Psoas muscle (tissue), 8 donors: ENCODE measurements around the gene INSIG1. TPM values are rescaled to one million over a fixed set of nuclear protein-coding genes. Genes with fewer than 3 reads are reported as not detected.

Experiments used
- ATAC-seq, 4 donors: fragments of 200-7000 bp; cut with Tn5 transposase; one replicate each; pipeline ENCODE4 v1.9.1; 2020; ENCODE audit warnings: moderate library complexity in 3 of 4, mild to moderate bottlenecking in 2 of 4
- DNase-seq, 2 donors: peaks; one replicate each; pipeline ENCODE4 v3.0.0-alpha.2; 2020
- H3K27ac ChIP-seq: fragments of 200-600 bp; one replicate; pipeline ENCODE4 v1.8.0; 2022
- H3K27me3 ChIP-seq, 3 donors: fragments of 200-600 bp in 1 of 3; one replicate each; pipeline versions ENCODE4 v1.6.1 to v1.8.0; 2013 to 2022; ENCODE audit warnings: low read length in 2 of 3, mild to moderate bottlenecking in 2 of 3, moderate library complexity in 1 of 3; ENCODE audit not compliant: insufficient read depth in 3 of 3
- H3K36me3 ChIP-seq, 2 donors: fragments of 200-600 bp in 1 of 2; one replicate each; pipeline versions ENCODE4 v1.6.1 to v1.8.0; 2013 to 2022; ENCODE audit warnings: low read depth in 1 of 2, mild to moderate bottlenecking in 1 of 2, moderate library complexity in 1 of 2; ENCODE audit not compliant: insufficient read depth in 1 of 2
- H3K4me1 ChIP-seq: fragments of 200-600 bp; one replicate; pipeline ENCODE4 v1.8.0; 2022
- H3K4me3 ChIP-seq: fragments of 200-600 bp; one replicate; pipeline ENCODE4 v1.8.0; 2022; ENCODE audit warnings: mild to moderate bottlenecking
- H3K9me3 ChIP-seq: fragments of 200-600 bp; one replicate; pipeline ENCODE4 v1.8.0; 2022
- WGBS, 3 donors: extraction: QIAGEN DNeasy Blood & Tissue Kit; methylation state at CpG; one replicate each; pipeline versions ENCODE4 v1.1.6 to v1.1.7; 2013; 5-methylcytosine and 5-hydroxymethylcytosine counted together
- intact Hi-C, 2 donors: fragments of 100-400 bp; cut with DNase I; formaldehyde crosslinking; loops; one replicate each; pipeline versions ENCODE4 v1.11.0 to v1.14.2; 2022
- polyA plus RNA-seq, 3 donors: library from polyadenylated mRNA; stranded (reverse); fragments of 200-250 nt; gene quantifications; one replicate each; pipeline ENCODE4 v1.2.3, GENCODE V29; 2013
- total RNA-seq, 4 donors: library from RNA; stranded (reverse); fragmentation: NEBNext Ultra II Directional in 2 of 4; extraction: Animal tissue kit (Norgen Biotek cat#: 25700) in 2 of 4; gene quantifications; one replicate each; pipeline versions ENCODE4 v1.2.1 to v1.2.4, GENCODE V29; 2021 to 2023
- TF ChIP-seq, protein P1 (sequence below): fragments of 200-600 bp; IDR thresholded peaks from one replicate; pipeline ENCODE4 v1.8.0; 2022; ENCODE audit warnings: antibody characterized with exemption
- donor health status: healthy with polysubstance abuse.
- donor health status: DM: no; HTN: no; CAD: no; lungs with moderate emphysema.
- donor health status: Bipolar disorder and iron deficiency.
- donor health status: healthy.
- donor health status: DM: yes; HTN: yes; CAD: no.
- donor health status: DM: no; HTN: no; CAD: no.
- donor health status: DM: no; HTN: no; CAD: no.
- donor health status: DM: yes; HTN: yes; CAD: no.

INSIG1 gene
- total and polyA plus RNA-seq, 7 donors = 4.0 to 20.0 (median 7.4) TPM

DNA sequence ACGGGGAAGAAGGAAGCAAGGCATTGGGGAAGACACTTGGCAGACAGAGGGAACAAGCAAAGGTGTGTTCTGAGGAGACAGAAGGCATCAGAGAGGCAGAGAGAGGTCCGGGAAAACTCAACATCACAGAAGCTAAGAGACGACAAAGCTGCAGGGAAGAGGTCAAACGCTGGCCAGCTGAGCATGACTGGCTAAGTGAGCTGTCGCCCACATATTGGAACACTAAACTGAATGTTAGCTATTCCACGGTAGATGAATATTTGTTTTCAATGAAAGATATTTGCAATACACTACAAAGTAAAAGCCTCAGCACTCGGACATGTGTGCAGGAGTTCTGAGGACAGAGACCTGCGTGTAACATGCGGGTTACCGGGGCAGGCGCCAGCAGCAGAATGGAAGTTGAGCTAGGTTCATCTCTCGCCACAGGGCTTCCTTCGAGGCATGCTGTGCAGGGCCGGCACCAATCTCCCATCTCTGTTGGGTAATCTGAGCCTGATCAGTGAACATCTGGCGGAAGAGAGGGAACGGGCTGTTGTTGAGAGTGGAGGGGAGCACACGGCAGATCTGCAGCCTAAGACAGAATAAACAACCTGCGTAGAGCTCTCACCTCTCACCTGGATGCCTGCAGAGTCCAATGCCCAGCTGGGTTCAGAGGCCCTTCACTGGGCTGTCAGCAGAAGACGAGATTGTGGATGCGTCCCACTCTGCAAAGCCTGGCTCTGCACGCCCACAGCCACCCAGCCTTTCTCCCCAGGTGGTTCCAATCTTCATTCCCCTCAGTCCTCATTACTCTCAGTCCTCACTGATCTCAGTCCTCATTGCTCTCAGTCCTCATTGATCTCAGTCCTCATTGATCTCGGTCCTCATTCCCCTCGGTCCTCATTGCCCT, 35.9 kb downstream of the INSIG1 start:
- no peaks in the 10 kb centered on the region for H3K9me3 ChIP-seq
- intact Hi-C loops = no loop called here
- H3K27ac ChIP-seq = no peak overlapping the region
- H3K4me3 ChIP-seq = no peak overlapping the region
- ATAC-seq (no peak), DNase-seq (no peak)
- H3K27me3 ChIP-seq = peaks cover 0 to 31% (median 15%) of the 10 kb centered on the region in 3 donors
- TF ChIP-seq, protein P1, sequence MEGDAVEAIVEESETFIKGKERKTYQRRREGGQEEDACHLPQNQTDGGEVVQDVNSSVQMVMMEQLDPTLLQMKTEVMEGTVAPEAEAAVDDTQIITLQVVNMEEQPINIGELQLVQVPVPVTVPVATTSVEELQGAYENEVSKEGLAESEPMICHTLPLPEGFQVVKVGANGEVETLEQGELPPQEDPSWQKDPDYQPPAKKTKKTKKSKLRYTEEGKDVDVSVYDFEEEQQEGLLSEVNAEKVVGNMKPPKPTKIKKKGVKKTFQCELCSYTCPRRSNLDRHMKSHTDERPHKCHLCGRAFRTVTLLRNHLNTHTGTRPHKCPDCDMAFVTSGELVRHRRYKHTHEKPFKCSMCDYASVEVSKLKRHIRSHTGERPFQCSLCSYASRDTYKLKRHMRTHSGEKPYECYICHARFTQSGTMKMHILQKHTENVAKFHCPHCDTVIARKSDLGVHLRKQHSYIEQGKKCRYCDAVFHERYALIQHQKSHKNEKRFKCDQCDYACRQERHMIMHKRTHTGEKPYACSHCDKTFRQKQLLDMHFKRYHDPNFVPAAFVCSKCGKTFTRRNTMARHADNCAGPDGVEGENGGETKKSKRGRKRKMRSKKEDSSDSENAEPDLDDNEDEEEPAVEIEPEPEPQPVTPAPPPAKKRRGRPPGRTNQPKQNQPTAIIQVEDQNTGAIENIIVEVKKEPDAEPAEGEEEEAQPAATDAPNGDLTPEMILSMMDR = no peak
- H3K36me3 ChIP-seq = no peaks in the 10 kb centered on the region
- 49 to 56% (median 53%) methylated on average over 23 of the region's 23 CpGs for WGBS, 3 donors
- no peaks in the 10 kb centered on the region for H3K4me1 ChIP-seq

DNA sequence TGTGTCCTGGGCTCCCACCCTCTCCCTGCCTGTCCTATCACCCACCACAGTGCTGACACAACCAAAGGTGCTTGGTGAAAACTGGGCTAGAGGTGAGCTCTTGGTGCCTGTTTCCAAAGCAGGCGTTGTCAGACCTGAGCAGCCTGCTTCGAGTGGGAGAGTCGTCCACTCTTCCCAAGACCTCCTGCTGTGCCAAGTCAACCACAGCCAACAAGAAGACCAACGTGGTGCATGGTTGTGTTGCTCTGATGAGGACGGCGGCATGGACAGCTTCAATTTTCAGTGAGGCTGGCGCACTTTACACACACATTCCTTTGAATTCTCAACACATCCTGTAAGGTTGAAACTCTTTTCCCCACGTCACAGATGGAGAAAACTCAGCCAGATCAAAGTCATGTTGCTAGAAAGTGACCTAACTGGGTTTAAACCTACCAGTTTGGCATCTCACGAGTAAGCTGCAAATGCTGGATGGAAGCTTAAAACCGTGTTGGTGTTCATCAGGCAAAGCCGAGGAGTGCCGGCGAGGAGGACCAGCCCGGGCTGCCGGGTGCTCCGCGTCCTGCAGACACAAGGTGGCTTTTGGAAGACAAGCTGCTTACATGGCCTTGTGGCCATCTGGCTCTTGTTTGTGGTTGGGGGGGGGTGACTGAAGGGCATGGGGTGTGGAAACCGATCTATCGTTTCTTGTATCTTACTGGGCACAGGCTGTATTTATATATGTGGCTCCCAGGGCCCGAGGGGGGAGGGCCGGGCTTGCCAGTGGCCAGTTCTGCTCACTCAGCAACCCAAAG, 39.3 kb downstream of the INSIG1 start:
- intact Hi-C loops = no loop called here
- WGBS, 3 donors = 72 to 74% (median 74%) methylated on average over 21 of the region's 21 CpGs
- DNase-seq = no peak
- H3K4me3 ChIP-seq = no peak overlapping the region
- ATAC-seq = no peak
- TF ChIP-seq, protein P1 = no peak
- H3K4me1 ChIP-seq = no peaks in the 10 kb centered on the region
- H3K36me3 ChIP-seq = no peaks in the 10 kb centered on the region
- H3K9me3 ChIP-seq = no peaks in the 10 kb centered on the region
- peaks cover 0 to 39% (median 17%) of the 10 kb centered on the region in 3 donors for H3K27me3 ChIP-seq
- H3K27ac ChIP-seq = no peak overlapping the region

DNA sequence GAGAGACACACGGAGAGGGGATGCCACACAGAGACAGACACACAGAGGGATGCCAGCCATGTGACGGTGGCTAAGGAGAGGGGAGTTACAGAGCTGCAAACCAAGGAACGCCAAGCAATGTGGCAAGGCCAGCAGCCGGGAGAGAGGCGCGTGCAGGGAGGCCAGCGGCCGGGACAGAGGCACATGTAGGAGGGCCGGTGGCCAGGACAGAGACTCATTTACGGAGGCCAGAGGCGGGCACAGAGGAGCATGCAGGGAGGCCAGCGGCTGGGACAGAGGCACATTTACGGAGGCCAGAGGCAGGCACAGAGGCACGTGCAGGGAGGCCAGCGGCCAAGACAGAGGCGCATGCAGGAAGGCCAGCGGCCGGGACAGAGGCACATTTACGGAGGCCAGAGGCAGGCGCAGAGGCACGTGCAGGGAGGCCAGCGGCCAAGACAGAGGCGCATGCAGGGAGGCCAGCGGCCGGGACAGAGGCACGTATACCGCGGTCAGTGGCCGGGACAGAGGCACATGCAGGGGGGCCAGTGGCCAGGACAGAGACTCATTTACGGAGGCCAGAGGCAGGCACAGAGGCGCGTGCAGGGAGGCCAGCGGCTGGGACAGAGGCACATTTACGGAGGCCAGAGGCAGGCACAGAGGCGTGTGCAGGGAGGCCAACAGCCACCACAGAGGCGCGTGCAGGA, 40.4 kb downstream of the INSIG1 start:
- Histone ChIP-seq H3K27me3 (peaks cover 0 to 37% (median 16%) of the 10 kb centered on the region in 3 donors), H3K4me1 (no peaks in the 10 kb centered on the region), H3K4me3 (no peak overlapping the region), H3K27ac (no peak overlapping the region), H3K36me3 (no peaks in the 10 kb centered on the region), H3K9me3 (no peaks in the 10 kb centered on the region)
- TF ChIP-seq, protein P1 = no peak
- WGBS, 3 donors = 79 to 84% (median 83%) methylated on average over 37 of the region's 37 CpGs
- ATAC-seq (no peak), DNase-seq (peak in 1 of 2 donors; percentile 42)
- intact Hi-C loops = no loop called here

DNA sequence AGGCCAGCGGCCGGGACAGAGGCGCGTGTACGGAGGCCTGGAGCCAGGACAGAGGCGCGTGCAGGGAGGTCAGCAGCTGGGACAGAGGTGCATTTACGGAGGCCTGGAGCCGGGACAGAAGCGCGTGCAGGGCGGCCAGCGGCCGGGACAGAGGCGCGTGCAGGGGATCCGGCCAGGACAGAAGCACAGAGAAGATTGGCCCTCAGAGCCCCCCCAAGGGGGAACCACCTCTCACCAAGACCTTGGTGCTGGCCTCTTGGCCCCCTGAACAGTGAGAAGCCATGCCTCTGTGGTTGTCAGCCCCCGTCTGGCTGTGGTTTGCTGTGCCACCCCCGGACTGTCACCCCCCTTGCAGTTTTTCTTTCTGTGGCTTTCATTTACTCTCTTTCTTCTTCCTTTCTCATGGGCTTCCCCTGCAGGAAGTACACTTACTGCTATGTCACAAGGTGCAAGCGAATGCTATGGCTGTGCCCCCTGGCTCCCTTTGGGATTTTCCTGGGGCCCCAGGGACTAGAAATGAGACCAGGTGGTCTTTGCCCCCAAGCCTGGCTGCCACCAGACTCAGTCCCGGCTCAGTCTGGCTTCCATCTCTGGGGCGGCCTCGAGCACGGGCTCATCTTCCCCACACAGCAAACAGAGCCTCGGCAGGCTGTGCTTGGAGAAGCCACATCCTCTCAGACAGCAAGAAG, 41.1 kb downstream of the INSIG1 start:
- peak in 1 of 2 donors; percentile 35 for DNase-seq
- 64 to 74% (median 72%) methylated on average over 17 to 25 of the region's 25 CpGs for WGBS, 3 donors
- intact Hi-C loops = no loop called here
- H3K27me3 ChIP-seq = peaks cover 0 to 37% (median 15%) of the 10 kb centered on the region in 3 donors
- H3K4me3 ChIP-seq = no peak overlapping the region
- no peaks in the 10 kb centered on the region for H3K9me3 ChIP-seq
- no peaks in the 10 kb centered on the region for H3K36me3 ChIP-seq
- ATAC-seq = no peak
- TF ChIP-seq, protein P1 = no peak
- H3K27ac ChIP-seq = no peak overlapping the region
- no peaks in the 10 kb centered on the region for H3K4me1 ChIP-seq
